Measurements from ENCODE around the gene DLAT.

DNA sequence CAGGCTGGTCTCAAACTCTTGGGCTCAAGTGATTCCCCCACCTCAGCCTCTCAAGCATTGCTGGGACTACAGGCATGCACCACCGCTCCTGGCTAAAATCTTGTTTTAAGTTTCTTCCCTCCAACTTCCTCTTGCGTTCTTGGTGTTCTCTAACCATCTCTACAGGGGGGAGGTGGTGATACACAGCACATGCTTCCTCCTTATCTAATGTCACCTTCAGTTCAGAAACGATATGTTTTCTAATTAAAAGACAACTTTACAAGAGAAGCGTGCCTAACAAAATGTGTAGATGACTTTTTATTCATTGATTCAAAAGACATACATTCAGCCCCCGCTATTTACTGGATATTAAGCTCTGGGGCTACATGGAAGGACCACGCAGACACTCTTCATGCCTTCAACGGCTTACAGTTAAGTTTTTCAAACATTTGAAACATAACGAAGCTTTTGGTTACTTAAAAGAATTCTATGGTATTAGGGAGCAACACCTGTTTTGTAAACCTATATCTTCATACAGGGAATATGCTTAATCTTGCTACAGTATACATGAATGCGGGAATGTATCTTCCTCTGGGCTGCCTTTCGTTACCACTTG, 933 bp upstream of the DLAT start:
- TF ChIP-seq EZH2 (IDR thresholded peaks at IDR 0.05; ENCODE audit: insufficient read depth, low read length), result no peak
- TF ChIP-seq CTCF (IDR thresholded peaks at IDR 0.05; ENCODE audit: insufficient read depth, low read depth, low read length), result no peak

Measured in astrocyte (in vitro differentiated cells and primary cell).